GM18909 (cell line): ENCODE data around the gene PRMT2.
"Not testable (repeated sequence)": the region's sequence is repeated elsewhere in the genome, so short reads cannot be mapped to it uniquely, and the experiment has no call there.

Experiments used
- ATAC-seq: cut with Tn5 transposase; IDR thresholded peaks from one replicate; pipeline ENCODE4 v1.9.1; 2021; ENCODE audit warnings: mild to moderate bottlenecking; ENCODE audit not compliant: unreplicated experiment, poor library complexity

Gene PRMT2

DNA sequence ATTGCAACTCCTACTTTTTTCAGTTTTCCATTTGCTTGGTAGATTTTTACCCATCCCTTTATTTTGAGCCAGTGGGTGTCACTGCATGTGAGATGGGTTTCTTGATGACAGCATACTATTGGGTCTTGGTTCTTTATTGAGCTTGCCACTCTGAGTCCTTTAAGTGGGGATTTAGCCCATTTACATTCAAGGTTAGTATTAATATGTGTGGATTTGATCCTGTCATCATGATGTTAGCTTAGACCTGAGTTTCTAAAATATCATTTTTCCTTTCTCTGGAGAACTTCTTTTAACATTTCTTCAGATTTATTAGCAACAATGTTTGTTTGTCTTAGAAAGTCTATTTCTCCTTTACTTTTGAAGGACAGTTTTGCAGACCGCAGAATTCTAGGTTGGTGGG lies 18.8 kb upstream of the PRMT2 start:
- ATAC-seq = no peak

DNA sequence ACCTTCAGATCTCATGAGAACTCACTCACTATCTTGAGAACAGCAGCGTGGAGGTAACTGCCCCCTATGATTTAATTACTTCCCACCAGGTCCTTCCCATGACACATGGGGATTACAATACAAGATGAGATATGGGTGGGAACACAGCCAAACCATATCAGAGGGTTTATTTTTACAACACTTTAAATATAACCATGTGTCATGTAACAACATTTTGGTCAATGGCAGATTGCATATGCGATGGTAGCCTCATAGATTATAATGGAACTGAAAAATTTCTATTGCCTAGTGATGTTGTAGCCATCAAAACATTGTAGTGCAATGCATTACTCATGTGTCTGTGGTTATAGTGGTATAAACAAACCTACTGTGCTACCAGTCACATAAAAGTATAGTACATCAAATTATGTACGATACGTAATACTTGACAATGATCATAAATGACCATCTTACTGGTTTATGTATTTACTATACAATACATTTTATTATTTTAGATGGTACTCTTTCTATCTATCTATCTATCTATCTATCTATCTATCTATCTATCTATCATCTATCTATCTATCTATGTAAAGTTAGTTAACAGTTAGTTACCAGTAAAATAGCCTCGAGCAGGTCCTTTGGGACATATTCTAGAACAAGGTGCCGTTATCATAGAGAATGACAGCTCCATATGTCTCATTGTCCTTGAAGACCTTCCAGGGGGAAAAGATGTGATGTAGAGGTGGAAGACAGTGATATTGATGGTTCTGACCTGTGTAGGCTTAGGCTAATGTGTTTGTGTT lies 18.0 kb upstream of the PRMT2 start:
- ATAC-seq = no peak

DNA sequence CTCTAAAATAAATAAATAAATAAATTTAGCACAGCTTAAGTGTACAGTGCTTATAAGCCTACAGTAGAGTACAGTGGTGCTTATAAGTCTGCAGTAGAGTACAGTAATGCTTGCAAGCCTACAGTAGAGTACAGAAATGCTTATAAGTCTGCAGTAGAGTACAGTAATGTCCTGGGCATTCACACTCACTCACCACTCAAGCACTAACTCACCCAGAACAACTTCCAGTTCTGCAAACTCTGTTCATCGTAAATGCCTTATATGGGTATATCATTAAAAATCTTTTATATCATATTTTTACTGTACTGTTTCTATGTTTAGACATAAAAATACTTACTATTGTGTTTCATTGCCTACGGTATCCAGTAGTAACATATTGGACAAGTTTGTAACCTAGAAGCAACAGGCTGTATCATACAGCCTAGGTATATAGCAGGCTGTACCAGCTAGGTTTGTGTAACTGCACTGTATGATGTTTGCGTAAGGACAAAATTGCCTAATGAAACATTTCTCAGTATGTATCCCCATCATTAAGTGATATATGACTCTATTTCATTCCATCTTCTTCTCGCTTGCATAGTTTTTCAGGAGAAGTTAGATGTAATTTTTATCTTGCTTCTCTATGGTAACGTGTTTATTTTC lies 16.6 kb upstream of the PRMT2 start:
- no peak for ATAC-seq

DNA sequence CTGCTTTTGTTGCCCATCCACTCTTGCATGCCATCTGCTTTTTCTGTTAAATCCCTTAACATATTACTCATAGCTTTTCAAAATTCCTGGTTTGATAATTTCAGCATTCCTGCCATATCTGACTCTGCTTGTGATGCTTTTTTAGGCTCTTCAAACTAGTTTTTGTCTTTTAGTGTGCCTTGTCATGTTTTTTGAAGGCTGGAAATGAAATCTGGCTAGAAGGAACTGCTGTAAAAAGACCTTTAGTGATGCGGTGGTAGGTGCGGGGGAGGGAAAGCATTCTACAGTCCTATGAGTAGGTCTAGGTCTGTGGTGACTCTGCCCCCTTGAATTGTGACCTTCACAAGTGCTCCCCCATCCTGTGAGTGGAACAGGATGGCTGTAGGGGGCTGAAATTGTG lies 15.6 kb upstream of the PRMT2 start:
- no peak for ATAC-seq

GRCh38 chr21:46620846-46621245 lies 14.6 kb upstream of the PRMT2 start:
- no peak for ATAC-seq

DNA sequence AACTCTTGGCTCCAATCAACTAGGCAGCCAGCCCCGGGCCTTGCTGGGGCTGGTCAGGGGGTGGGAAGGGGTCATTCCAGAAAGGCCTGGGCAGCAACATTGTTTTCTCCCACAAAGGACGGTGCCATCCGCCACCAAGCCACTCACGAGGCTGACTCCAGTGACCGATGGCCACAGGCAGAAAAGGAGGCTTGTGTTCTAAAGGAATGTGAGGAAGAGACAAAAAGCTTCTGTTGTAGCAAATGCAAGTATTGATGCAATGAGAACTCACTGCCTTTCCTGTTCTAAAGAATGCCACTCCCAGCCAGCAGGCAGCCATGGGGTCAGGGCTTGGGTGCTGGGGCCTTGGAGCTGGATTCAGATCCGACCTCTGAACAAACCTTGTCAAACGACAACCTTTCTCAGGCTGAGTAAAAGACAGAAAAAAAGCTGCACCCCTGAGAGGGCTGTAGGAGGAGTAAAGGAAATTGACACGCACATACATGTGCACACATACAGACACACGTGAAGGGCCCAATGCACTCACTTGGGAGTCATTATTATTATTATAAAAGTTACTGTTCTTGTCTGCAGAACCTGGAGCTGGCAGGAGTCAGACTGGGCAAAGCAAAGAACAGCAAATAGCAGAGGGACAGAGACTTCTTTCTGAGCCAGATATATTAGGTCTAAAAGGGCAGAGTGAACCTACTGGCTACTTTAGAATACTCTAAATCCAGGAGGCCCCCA lies 13.9 kb upstream of the PRMT2 start:
- no peak for ATAC-seq

DNA sequence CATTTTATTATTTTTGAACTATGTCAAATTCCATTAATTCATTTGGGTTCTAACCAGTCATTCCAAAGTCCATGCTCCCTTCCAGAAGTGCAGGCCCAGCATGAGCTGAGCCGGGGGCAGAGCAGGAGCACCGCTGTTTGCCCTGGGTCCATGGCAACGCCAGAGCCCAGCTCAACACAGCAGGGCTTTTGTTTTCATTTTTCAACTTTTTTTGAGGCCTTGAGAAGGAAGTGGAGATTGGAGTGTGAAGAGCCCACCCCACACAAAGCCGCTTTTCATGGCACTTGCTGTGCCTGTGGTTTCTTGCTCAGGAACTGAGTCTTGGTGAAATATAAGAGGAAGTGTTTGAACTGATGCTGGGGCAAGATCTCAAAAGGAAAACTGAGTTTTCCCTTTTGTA lies 13.2 kb upstream of the PRMT2 start:
- ATAC-seq = no peak

GRCh38 chr21:46624050-46624449 lies 11.4 kb upstream of the PRMT2 start:
- no peak for ATAC-seq

- no peak for ATAC-seq
Observed at GRCh38 chr21:46625759-46626158, 9.7 kb upstream of the PRMT2 start.

DNA sequence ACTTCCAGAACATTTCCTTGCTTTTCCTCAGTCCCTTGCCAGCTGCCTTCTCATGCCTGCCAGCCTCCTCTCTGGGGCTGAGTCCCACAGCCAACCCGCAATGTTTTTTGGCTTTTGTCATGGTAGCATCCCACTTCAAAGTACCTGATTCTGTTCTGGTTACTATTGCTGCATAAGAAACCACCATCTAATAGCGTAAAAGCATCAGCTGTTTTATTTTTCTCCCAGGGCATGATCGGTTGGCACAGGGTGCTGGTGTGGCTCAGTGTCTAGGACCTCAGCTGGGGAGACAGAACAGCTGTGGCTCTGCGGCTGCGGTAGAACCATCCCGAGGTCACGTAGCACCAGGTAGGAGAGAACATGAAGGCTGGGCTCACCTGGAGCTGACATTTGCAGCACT lies 8.9 kb upstream of the PRMT2 start:
- ATAC-seq = no peak

GRCh38 chr21:46626975-46627501 lies 8.4 kb upstream of the PRMT2 start:
- ATAC-seq = no peak

DNA sequence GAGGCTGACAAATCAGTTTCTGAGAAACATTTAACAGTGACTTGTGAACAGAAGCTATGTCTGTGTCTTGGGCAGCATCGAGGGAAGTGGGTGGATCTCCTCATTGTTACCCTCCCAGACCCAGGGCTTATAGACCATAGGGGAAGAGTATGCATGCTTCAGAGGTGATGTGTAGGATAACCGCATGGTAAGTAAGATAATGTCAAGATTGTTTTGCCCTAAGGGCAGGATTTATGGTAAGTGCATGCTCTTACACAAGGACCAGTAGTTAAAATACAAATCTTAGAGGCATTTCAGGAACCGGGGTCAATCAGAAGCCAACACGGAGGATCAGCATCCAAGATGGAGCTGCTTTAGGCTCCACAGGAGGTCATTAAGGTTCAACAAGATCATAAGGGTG lies 7.7 kb upstream of the PRMT2 start:
- ATAC-seq = no peak

DNA sequence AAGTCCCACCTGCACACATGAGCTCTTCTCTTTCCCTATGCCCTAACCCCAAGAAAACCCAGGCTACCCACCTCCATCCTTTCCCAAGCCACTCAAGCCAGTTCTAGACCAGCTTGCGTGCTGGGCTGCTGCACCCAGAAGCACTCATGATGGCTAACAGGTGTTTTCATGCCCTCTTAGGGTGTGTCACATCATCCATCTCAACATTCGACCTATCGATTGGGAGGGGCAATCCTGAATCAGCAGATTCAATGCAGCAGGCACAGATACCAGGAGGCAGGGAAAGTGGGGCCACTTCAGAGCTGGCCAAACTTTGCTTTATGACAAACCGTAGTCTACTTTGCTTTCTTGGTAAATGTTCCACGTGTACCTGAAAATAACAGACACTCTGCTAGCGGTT lies 6.6 kb upstream of the PRMT2 start:
- no peak for ATAC-seq

GRCh38 chr21:46630915-46631314 lies 4.6 kb upstream of the PRMT2 start:
- not testable (repeated sequence) for ATAC-seq

- ATAC-seq = no peak
Observed at GRCh38 chr21:46633566-46633965, 1.9 kb upstream of the PRMT2 start.

DNA sequence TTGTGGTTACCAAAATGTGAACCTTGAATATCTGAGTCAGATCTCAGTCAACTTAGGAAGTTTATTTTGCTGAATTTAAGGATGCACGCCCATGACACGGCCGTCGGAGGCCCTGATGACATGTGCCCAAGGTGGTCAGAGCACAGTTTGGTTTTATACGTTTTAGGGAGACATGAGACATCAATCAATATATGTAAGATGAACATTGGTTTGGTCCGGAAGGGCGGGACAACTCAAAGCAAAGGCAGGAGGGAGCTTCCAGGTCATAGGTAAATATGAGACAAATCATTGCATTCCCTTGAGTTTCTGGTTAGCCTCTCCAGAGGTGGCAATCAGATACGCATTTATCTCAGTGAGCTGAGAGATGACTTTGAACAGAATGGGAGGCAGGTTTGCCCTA lies 1.0 kb upstream of the PRMT2 start:
- ATAC-seq = no peak

DNA sequence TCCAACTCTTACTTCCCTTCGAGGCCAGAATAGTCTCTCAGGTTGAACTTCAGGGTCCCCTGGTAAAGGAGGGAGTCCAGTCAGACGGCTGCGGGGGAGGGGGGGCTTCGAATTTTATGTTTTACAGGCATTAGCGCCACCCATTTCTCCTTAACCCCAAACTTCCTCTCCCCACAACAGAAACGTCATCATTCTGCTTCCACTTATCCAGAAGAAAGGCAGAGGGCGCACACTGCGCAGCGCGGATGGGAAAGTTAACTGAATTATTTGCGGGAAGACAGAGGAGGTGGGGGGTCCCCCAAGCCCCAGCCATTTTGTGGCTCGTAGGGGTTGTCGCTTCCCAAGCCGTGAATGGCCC lies 529 bp upstream of the PRMT2 start:
- ATAC-seq = no peak

DNA sequence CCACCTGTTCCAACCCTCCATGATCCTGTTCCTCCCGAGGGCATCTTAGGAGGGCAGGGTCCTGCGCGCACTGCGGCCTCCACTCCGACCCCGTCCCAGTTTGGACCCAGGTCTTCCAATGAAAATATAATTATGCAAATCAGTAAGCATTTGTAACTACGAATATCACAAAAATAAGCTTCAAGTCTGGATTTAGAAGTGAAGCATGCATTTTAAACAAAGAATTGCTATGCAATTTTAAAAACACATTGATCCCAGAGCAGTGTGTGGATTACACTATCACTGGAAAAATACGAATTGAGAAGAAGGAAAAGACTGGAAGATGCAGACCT lies 673 bp downstream of the PRMT2 start:
- ATAC-seq = no peak

DNA sequence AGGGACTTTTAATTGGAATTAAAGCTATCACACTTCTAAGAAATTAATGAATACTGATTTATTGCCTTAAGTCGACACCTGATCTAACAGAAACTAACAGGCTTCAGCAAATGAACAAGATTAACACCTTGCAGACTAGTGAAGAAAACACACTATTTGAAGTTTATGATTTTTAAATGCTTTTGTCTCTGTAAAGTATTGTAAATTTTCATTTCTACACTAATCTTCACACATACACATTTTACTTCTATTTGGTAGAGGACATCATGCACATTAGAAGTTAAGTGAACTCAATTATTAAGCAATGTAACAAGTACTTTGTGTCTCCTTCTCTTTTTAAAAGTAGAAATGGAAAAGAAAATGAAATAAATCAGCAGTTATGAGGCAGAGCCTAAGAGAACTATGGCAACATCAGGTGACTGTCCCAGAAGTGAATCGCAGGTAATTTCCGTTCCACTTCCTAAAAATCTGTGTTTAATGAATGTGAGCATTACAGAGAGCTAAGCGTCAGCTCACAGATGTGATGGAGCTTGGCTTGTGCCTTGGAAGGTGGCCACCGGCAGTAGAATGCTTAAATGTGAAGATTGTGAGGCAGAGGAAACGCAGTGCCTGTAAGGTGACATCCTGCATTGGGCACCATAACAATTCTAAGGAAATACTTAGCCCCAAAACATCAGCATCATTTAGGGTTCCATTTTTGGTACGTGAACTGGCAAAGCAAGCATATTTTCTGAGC lies 1.2 kb downstream of the PRMT2 start:
- ATAC-seq = no peak

DNA sequence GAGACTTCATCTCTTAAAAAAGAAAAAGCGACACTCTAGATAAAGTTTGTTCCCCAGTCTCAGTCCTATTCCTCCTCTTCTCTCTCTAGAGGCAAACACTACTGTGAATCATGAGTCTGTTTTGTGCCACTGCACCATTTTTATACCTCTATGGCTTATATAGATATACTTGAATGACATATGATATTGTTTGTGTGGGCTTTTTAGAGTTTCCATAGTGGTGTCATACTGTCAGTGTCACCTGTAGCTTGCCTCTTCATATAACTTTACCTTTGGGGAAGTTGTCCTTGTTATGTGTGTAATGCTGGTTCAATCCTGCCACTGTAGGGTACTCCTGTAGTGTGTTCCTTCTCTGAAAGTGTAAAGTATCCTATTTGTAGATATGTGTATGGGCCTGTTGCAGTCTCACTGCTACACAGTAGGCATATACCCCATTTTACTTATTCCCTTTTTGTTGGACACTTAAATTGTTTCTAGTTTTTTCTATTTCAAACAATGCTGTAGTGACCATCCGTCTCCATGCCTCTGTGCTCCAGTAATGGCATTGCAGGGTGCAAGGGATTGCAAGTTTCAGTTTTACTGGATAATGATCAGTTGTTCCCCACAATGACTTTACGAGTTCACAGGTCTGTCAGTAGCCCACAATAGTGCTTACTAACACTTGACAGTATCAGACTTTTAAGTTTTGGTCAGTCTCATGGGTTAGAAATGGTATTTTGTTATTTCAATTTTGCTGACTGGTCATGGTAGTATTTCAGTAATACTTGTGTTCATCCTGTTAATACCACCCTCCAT lies 2.7 kb downstream of the PRMT2 start:
- ATAC-seq = no peak
